ENCODE results near the gene PDE9A.

PDE9A gene

DNA sequence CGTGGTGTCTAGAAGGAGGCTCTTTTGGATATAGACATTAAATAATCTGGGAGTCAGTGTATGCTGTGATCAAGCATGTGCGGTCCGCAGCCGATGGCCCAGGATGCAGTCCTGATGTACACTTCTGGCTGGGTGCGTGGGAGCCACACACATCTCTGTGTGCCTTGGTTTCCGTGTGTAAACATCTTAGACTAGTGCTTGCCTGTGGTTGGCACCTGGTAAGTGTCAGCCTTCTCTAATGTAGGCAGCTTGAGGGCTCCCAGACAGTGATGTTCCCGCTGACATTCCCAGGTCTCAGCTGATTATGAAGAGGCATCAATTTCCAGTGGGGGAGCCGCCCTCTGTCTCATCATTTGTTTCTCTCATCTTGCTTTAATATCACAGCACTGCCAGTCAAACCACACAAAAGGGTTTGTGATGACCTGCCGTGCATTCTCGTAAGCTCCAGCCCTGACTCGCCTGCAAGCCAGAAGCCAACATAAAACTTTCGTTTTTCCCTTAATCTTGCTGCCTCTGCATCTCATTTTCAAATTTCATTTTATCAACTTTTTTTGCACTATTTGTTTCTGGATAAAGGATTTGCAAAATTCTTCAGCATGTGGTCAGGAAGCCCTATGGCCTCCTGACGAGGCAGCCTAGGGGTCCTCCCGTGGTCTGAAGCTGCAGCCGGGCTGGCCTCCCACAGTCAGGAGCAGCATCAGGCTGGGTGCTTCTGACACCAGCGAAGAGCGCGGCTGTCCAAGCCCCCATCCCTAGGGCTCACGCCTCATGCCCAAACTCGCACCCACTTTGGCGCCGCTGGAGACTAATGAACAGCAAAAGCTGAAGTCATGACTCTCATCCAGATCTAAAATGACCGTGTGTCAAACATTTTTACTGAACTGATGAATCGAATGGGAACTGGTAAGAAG, 28.1 kb downstream of the PDE9A start:
- Histone ChIP-seq H3K4me3 (no peak overlapping the region), H3K27ac (no peak overlapping the region)

DNA sequence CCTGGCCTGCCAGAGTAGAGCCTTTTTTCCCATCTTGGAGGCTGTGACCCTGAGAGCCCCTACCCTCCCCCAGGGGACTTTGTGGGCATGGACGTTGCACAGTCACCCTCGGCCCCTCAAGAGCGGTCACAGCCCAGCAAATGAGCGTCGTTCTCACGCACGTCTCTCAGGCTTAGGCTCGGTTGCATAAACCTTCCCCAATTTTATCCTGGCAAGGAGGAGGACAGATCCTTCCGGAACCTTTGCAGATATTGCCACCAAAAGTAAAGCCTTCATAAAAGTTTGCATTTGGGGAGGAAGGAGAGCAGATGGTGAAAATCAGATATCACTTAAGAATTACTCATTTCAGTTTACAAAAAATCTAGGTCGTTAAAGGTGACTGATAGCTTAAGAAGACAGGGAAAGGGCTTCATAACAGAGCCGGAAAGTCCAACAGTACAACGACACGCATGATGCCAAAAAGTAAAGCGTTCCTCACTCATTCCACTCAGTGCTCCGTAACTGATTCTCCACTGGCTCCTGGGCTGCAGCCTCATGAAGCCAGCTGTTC, 29.3 kb downstream of the PDE9A start:
- H3K4me3 ChIP-seq: no peak overlapping the region
- H3K27ac ChIP-seq: no peak overlapping the region

DNA sequence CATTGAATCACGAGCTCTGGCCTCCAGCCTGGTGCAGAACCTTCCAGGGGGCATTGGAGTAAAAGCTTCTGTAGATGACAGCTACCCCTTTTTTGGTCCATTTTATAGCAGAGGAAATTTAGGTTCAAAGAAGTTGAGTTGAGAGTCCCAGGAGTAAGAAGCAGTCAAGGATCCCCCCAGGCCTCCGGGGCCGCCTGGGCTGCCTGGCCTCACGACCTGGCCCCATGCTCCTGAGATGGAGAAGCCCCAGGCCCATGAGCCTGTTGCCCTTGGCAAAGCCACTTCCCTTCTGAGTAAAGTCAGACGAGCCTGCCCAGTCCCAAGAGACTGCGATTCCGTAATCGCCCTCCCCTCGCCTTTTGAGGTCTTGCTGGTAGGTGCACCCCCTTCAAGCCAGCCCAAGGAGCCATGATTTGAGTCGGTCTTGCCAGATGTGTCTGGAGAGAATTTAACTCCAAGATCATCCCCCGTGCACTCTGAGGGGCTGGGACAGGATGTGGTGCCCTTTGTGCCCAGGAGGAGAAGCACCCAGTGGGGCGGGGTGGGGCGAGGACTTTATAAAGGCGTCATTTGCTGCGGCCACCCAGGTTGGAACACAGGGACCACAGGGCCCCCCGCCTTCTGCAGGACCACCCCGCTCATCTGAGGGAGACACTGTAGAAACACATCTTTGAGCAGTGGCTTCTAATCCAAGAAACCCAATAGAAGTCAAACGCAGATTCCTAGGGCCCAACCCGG, 30.1 kb downstream of the PDE9A start:
- H3K27ac ChIP-seq: peak overlapping the region in 6 of 21 experiments; percentile 17 to 60 (median 24)
- H3K4me3 ChIP-seq: no peak overlapping the region

DNA sequence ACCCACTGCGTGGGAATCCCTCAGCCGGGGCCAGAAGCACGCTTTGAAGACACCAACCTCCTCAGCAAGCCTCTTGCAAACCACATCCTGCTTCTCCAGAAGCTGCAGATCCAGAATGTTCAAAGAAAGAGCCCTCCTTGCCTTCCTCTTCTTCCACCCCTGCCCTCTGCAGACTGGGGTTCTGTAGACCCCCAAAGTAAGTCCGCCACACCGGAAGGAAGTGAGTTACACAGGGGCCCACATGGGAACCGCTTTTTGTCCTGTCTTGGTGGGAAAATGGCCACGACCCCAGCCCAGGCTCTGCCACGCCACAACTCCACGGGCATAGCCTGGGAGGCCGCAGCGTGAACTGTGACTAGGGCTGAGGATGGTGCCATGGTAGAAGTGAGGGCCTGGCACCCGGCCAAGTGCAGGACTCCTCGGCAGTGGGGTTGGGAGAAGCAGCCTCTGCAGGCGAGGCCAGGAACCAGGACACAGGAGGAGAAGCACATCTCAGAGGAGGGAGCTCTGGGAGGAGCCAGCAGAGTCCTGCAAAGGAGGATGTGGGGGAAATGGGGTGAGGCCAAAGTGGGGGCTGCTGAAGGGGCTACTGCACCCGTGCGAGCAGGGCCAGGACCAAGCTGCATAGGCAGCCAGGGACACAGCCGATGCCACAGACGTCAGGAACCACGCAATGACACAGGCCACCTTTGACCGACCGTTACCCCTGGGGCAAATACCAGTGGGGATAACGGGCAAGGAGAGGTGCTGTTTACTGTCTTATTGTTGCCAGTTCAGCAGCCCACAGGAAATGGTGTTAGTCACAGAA, 30.9 kb downstream of the PDE9A start:
- Histone ChIP-seq H3K27ac (peak overlapping the region in 7 of 21 experiments; percentile 17 to 70 (median 40)), H3K4me3 (peak overlapping the region in 1 of 7 experiments; percentile 32)

DNA sequence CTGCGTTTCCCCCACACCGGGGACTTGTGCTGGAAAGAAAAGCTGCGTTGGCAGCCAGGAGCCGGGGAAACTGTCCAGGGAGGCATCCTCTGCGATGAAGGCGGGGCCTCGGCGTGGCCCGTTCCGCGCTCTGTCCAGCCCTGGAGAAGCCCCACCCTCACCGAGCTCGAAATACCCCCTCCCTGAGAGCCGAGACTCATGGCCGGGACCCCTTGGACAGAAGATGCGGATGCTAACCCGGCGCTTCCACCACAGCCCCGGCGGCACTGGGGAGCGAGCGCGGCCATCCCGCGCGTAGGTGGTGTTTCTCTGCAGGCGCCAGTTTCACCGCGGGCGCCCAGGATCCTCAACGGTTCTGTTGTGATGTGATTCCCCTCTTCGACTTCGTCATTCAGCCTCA, 31.6 kb downstream of the PDE9A start:
- H3K27ac ChIP-seq: peak overlapping the region in 1 of 21 experiments; percentile 40
- peak overlapping the region in 1 of 7 experiments; percentile 32 for H3K4me3 ChIP-seq

DNA sequence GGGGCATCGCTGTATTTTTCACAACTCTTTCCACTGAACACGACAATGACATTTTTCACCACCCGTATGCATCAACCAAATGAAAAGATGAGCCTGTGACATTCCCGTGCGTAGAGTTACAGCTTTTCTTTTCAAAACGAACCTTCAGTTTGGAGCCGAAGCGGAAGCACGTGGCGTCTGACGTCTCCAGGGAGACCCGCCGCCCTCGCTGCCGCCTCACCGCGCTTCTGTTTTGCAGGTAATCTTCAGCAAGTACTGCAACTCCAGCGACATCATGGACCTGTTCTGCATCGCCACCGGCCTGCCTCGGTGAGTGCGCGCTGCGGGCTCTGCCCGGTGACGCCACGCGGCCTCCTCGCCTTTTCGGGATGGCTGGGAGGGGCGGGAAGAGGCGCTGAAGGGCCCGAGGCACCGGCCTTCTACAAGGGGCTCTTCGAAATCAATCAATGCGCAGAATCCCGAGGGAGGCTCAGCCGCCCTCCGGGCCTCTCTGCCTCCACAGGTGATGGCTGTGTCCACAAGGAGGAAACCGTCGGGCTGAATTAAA, 32.6 kb downstream of the PDE9A start:
- Histone ChIP-seq H3K4me3 (no peak overlapping the region), H3K27ac (no peak overlapping the region)

DNA sequence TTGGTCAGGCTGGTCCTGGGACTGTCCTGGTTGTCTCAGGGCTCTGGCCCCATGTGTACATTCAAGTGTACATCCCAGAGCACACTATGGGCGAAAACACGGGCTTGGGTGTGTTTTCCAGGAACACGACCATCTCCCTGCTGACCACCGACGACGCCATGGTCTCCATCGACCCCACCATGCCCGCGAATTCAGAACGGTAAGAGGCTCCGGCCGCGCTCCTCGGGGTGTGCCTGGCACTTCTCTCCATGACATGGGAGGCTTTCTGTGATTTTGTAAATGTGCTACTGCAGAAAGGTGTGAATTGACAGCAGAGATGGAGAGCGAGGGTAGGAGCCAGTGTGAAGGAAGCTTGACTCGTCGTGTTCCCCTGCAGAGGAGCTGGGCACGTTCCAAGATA, 34.4 kb downstream of the PDE9A start:
- no peak overlapping the region for H3K27ac ChIP-seq
- H3K4me3 ChIP-seq: no peak overlapping the region

DNA sequence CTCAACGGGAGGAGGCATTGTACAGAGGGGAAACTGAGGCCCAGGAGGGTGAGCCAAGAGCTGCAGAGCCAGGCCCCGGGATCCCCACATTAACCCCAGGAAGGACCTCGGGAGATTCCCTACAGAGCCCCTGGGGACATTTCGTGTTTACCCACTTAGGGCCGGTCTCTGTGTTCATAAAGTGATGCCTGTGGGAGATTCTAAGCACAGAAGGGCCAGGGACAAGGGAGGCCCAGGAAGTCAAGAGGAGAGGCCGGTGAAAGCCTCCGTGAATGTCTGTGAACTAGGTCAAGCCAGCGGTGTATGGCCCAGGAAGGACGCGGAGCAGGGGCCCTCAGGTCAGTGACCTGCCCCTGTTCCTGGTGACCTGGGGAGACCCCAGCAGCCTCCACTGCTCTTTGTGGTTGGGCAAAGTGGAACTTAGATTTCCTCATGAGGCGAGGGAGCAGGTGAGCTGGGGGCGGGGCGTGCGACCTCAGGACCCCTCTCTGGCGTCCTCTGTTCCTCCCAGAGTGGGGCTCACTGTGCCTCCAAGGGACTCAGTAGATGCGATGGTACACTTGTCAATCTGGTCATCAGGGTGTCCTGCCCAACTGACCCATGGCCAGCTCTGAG, 34.9 kb downstream of the PDE9A start:
- no peak overlapping the region for H3K4me3 ChIP-seq

DNA sequence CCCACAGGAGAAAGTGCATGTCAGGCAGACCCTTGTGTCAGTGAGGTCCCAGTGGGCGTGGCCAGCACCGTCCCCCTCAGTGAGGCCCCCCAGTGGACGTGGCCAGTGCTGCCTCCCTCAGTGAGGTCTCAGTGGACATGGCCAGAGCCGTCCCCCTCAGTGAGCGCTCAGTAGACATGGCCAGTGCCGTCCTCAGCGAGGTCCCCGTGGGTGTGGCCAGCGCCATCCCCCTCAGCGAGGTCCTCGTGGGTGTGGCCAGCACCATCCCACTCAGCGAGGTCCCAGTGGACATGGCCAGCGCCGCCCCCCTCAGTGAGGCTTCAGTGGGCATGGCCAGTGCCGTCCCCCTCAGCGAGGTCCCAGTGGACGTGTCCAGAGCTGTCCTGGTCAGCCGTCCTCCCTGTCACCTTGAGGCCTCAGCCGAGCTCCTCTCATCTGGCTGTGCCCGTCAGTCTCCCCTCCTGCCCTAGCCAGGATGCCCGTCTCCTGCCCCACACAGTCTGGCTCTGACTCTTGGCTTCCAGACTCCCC, 35.5 kb downstream of the PDE9A start:
- Histone ChIP-seq H3K27ac (no peak overlapping the region), H3K4me3 (no peak overlapping the region)

More for the DNA sequence above, 34.9 kb downstream of the PDE9A start:
- no peak overlapping the region for H3K27ac ChIP-seq

DNA sequence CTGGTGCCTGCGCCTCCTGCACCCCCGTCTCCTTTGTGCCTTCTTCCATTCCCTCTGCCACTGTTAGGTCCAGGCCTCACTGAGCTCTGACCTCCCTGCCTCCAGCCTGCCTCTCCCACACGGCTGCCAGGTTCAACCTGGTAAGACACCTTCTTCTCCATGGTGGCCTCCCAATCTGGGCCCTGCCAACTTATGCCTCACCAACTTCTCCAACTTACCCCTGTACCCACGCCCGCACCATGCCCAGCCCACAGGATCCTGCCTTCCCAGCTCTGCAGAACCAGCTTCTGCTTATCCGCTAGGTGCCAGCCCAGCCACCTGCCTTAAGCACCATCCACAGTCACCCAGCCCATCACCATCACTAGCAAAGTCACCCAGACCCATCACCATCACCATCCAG, 37.2 kb downstream of the PDE9A start:
- Histone ChIP-seq H3K4me3 (no peak overlapping the region), H3K27ac (no peak overlapping the region)

DNA sequence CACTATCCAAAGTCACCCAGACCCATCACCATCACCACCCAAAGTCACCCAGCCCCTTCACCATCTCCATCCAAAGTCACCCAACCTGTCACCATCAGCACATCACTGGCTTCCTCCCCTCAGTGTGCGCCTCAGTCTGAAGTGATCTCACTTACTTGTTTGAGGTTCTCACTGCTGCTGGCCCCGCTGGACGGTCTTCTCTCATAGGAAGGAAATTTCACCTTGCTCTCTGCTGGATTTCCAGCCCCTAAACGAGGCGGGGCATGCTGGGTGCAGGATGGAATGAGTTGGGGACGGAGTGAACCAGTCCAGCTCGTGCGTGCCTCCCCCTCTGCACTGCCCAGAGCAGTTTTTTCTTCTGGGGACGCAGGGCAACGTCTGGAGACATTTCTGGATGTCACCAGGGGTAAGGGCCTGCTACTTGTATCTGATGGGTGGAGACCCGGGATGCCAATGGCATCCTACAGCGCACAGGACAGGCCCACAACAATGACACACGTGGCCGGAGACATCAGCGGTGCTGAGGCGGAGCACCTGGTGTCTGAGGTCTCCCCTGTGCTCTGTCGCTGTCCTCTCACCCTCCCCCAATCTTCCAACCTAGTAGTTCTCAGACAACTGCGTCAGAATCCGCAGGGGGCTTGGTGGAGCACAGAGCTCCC, 38.6 kb downstream of the PDE9A start:
- no peak overlapping the region for H3K4me3 ChIP-seq
- H3K27ac ChIP-seq: no peak overlapping the region

DNA sequence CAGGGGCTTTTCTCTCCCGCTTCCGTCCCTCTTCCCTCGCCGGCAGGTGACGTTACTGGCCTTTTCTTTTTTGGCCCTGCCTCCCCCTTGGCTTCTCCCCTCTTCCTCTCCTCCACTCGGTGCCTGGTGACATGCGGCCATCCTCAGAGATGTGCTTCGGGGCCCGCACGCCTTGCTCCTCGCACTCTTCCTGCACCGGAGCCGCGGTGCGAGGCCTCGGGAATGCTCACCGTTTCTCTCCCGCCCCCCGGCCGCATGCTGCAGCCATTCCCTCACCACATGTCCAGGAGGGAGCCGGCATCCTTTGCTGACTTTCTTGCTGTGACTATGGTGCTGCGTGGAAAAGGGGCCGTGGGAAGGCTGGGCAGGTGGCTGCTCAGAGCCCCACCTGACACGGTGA, 39.3 kb downstream of the PDE9A start:
- Histone ChIP-seq H3K27ac (no peak overlapping the region), H3K4me3 (no peak overlapping the region)

DNA sequence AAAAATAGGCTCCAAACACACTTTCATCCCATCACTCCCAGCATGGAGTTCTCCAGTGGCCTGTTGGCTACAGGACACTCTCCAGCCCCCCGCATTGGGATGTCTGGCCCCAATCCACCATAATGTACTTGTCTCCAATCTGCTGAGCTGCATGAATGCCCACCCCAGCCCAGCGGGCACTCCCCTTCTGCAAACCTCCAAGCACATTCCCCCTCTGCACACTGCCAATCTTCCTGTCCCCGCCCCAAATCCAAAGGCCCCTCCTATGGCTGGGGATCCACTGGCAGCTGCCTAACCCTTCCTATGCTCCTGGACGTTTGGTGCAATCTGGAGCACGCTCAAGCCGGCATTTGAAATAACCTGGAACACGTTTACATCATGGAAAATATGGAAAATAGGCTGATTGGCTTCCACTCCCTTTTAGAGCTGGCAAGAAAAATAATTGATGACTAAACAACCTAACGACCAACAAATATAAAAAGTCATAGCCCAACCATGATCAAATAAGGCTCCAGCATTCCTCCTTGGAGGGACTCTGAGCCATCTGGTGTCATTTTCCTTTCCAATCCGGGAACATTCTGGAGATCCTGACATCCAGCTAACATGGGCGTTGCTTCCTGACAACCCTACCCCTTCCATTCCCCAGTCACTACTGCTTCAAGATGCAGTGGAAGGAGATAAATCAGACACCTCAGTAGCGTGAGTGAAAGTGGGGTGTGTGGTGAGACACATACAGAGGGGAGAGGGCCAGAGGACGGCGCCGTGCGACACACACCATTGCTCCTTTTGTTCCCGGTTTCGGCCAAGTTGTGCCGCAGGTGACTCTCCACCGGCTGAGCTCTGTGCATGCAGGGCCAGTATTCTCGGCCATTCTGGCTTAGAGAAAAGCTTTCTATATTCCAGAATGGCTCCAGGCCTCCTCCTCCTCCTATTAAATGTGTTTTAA, 41.6 kb downstream of the PDE9A start:
- Histone ChIP-seq H3K4me3 (no peak overlapping the region), H3K27ac (no peak overlapping the region)

DNA sequence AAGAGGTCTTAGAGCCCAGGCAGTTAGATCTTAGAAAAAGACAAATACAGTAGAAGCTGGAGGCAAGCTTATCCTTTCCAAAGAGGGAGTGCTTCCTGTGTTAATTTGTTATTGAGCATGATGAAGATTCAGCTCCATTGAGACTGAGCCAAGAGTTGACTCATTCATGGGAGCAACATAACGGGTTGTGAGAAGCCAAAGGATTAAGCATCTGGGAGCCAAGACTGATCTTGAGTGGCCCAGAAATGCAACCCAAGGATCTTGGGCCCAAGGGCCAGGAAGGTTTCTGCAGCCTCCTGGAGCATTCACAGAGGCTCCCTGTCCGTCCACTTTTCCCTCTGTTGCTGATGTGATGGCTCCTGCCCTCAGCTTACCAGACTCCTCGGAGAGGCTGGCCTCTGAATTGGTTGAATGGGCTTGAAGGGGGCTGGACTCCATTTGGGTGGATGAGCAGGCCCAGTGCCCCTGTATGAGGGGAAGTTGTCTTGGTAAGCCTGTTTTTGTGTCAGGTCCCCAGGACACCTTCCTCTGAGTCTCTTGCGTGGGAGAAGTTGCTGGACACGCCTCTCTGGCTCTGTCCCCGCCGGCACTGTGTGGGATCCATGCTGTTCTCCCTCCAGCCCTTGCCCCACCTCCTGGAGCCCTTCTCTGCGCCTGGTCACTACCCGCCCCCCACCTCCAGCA, 42.4 kb downstream of the PDE9A start:
- H3K4me3 ChIP-seq: no peak overlapping the region
- no peak overlapping the region for H3K27ac ChIP-seq

DNA sequence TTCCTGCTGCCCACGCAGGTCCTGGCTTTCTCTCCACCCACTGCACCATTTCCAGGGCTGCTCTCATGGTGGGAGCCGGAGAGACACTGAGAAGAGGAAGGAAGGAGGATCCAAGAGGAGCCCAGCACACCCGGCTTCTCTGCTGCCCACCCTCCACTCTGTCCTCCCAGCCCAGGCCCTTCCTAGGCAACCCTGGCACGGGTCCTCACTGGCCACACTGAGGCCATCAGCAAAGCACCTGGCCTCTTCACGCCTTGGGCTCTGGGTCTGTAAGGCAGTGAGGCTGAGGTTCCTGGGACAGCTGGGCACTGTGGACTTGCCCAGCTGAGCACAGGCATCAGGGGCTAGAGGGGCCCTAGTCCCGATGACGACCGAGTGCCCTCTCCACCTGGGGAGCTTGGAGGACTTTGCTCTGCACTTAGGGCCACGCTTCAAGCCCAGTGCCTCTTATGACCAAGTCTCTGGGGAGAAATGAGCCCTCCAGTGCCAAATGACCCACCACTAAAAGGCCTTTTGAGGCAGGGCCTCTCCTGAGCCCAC, 43.1 kb downstream of the PDE9A start:
- Histone ChIP-seq H3K4me3 (no peak overlapping the region), H3K27ac (no peak overlapping the region)

DNA sequence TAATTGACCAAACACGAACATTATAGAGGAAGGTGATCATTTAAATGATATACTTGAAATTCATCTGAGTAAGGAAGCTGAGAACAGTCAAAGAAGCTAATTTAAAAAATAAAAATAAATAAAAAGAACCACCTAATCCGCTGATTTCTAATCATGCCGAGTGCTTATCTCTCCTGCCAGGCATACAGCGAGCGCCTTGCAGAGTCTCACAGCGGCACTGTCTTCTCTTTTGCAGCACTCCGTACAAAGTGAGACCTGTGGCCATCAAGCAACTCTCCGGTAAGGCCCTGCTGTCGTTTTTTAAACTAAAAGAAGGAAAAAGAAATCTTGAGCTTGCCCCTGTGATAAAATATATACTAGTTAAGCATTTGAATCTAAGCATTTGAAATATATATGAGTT, 45.3 kb downstream of the PDE9A start:
- Histone ChIP-seq H3K4me3 (no peak overlapping the region), H3K27ac (no peak overlapping the region)

DNA sequence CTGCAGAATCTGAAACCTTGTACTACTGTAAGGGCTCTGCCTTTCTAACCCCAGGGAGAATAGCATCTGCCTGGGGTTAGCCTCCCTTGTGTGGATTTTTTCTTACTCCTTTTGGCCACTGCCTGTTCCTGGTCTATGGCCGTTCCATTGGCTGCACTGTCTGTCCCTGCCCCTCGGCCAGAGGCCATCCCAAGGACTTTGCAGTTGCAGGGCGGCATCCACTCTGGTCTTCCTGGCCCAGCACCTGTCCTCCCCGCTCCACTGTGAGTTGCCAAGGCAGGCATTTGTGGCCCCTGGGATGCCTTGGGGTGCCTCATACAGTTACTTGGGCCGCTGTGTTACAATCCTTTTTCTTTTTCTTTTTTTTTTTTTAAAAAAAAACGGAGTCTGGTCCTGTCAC, 45.8 kb downstream of the PDE9A start:
- Histone ChIP-seq H3K4me3 (no peak overlapping the region), H3K27ac (no peak overlapping the region)
